ENCODE results near the gene MICU1.
"Not testable (repeated sequence)": the region's sequence is repeated elsewhere in the genome, so short reads cannot be mapped to it uniquely, and the experiment has no call there.

GRCh38 chr10:72430936-72431335, 194.9 kb downstream of the MICU1 start:
- TF ChIP-seq, protein P1, sequence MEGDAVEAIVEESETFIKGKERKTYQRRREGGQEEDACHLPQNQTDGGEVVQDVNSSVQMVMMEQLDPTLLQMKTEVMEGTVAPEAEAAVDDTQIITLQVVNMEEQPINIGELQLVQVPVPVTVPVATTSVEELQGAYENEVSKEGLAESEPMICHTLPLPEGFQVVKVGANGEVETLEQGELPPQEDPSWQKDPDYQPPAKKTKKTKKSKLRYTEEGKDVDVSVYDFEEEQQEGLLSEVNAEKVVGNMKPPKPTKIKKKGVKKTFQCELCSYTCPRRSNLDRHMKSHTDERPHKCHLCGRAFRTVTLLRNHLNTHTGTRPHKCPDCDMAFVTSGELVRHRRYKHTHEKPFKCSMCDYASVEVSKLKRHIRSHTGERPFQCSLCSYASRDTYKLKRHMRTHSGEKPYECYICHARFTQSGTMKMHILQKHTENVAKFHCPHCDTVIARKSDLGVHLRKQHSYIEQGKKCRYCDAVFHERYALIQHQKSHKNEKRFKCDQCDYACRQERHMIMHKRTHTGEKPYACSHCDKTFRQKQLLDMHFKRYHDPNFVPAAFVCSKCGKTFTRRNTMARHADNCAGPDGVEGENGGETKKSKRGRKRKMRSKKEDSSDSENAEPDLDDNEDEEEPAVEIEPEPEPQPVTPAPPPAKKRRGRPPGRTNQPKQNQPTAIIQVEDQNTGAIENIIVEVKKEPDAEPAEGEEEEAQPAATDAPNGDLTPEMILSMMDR (IDR thresholded peaks at IDR 0.05; ENCODE audit: insufficient read depth, low read length, poor library complexity, severe bottlenecking) = not testable (repeated sequence)
- not testable (repeated sequence) for TF ChIP-seq EZH2phosphoT487 (conservative IDR thresholded peaks at IDR 0.05; ENCODE audit: low read length)

All from SU-DHL-6 (cell line).